ENCODE measurements around the gene GCAT.
"Not testable (repeated sequence)": the region's sequence is repeated elsewhere in the genome, so short reads cannot be mapped to it uniquely, and the experiment has no call there.

GCAT gene

GRCh38 chr22:37797874-37798500 is 9.7 kb upstream of the GCAT start:
- TF ChIP-seq CTCF (IDR thresholded peaks at IDR 0.05), result no peak
- H3K9me3 Mint-ChIP-seq, result peaks cover 3% of the 10 kb centered on the region
- peak overlapping the region; percentile 49 for H3K27ac Mint-ChIP-seq
- H3K4me1 Mint-ChIP-seq, result peaks cover 10% of the 10 kb centered on the region
- DNase-seq, result no peak
- H3K27me3 Mint-ChIP-seq (ENCODE audit: low read depth, poor library complexity), result peaks cover 22% of the 10 kb centered on the region
- H3K36me3 Mint-ChIP-seq (ENCODE audit: low read depth), result no peaks in the 10 kb centered on the region
- no peak overlapping the region for H3K4me3 Mint-ChIP-seq

- not testable (repeated sequence) for H3K4me3 Mint-ChIP-seq; DNase-seq; H3K27ac Mint-ChIP-seq; H3K36me3 Mint-ChIP-seq (ENCODE audit: low read depth); H3K9me3 Mint-ChIP-seq
- Mint-ChIP-seq H3K27me3 (ENCODE audit: low read depth, poor library complexity) (peaks cover 26% of the 10 kb centered on the region), H3K4me1 (peaks cover 24% of the 10 kb centered on the region)
Observed at GRCh38 chr22:37799979-37800378, 7.8 kb upstream of the GCAT start.

GRCh38 chr22:37801946-37802309 is 5.8 kb upstream of the GCAT start:
- H3K27me3 Mint-ChIP-seq (ENCODE audit: low read depth, poor library complexity), result peaks cover 23% of the 10 kb centered on the region
- H3K4me3 Mint-ChIP-seq, result peak overlapping the region; percentile 82
- H3K27ac Mint-ChIP-seq, result no peak overlapping the region
- peaks cover 3% of the 10 kb centered on the region for H3K9me3 Mint-ChIP-seq
- no peaks in the 10 kb centered on the region for H3K36me3 Mint-ChIP-seq (ENCODE audit: low read depth)
- DNase-seq, result no peak
- peaks cover 38% of the 10 kb centered on the region for H3K4me1 Mint-ChIP-seq
- TF ChIP-seq CTCF (IDR thresholded peaks at IDR 0.05), result no peak

- no peak for TF ChIP-seq CTCF (IDR thresholded peaks at IDR 0.05)
- H3K27me3 Mint-ChIP-seq (ENCODE audit: low read depth, poor library complexity), result peaks cover 23% of the 10 kb centered on the region
- H3K4me1 Mint-ChIP-seq, result peaks cover 38% of the 10 kb centered on the region
- no peaks in the 10 kb centered on the region for H3K36me3 Mint-ChIP-seq (ENCODE audit: low read depth)
- peaks cover 3% of the 10 kb centered on the region for H3K9me3 Mint-ChIP-seq
- H3K27ac Mint-ChIP-seq, result no peak overlapping the region
- DNase-seq, result peak; percentile 81
- H3K4me3 Mint-ChIP-seq, result peak overlapping the region; percentile 82
Observed at GRCh38 chr22:37802310-37803194, 5.2 kb upstream of the GCAT start.

DNA sequence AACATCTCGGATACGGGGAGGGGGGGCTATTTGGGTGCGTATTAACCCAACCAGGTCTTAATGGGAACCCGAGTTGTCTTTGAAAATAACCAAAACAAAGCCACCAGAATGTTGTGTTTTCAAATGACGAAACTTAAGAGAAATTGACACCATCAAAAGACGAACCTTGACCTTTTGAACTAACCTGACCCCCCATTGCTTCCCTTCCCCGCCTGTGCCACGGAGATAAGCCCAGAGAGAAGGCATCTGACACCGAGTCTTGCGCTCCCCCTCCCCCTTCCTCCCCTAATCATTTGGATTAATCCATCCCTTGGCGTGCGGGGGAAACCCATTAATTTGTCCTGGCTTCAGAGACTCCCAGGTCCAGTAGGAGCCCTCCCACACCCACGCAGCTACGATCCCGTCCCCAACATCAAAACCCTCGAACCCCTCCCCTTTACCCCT is 4.5 kb upstream of the GCAT start:
- peaks cover 24% of the 10 kb centered on the region for H3K27me3 Mint-ChIP-seq (ENCODE audit: low read depth, poor library complexity)
- H3K9me3 Mint-ChIP-seq, result peaks cover 3% of the 10 kb centered on the region
- H3K4me3 Mint-ChIP-seq, result peak overlapping the region; percentile 82
- H3K4me1 Mint-ChIP-seq, result peaks cover 34% of the 10 kb centered on the region
- no peaks in the 10 kb centered on the region for H3K36me3 Mint-ChIP-seq (ENCODE audit: low read depth)
- peak; percentile 31 for DNase-seq
- TF ChIP-seq CTCF (IDR thresholded peaks at IDR 0.05), result no peak
- H3K27ac Mint-ChIP-seq, result peak overlapping the region; percentile 80

DNA sequence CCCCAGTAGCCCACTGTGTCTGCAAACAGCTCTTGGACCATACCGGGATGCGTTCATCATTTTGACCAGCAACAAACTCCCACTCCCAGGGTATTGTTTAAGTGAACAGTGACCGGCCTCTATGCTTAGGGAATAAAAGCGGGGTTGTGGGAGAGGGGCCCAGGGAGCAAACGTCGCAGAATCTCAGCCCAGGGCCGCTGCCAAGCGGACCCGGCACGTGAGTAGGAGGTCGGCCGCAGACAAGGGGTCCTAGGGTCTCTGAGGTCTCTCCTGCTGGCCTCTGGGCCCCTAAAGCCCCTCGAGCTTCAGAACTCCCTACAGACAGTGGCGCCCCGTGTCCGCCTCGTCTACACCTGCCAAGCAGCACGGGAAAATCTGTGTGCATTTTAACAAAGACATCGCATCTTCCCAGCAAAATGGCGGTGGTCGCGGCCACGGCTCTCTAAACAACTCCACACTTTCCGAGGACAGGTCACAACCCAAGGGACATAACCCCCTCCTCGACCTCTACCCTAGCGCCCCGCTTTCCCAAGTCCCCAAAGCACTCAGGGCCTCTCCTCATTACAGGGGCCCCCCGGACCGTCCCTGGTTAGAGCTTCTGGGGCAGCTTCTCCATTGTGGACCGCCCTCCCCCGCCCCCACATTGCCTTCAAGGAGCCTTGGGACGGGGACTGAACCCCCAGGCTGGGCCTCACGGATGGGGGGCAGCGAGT is 3.9 kb upstream of the GCAT start:
- no peak for TF ChIP-seq CTCF (IDR thresholded peaks at IDR 0.05)
- Mint-ChIP-seq H3K27ac (peak overlapping the region; percentile 80), H3K36me3 (ENCODE audit: low read depth) (no peaks in the 10 kb centered on the region), H3K27me3 (ENCODE audit: low read depth, poor library complexity) (peaks cover 26% of the 10 kb centered on the region), H3K4me1 (peaks cover 40% of the 10 kb centered on the region), H3K4me3 (peak overlapping the region; percentile 82), H3K9me3 (peaks cover 3% of the 10 kb centered on the region)
- no peak for DNase-seq
